A673 (cell line): ENCODE results near the gene LRP2. TPM values are rescaled to one million over a fixed set of nuclear protein-coding genes. Genes with fewer than 3 reads are reported as not detected.
A peak's percentile ranks its signal among the peaks of the same experiment; 100 is the strongest.

Source experiments
- BruUV-seq: library from RNA; stranded (reverse); fragments of 400-500 nt; replicated peaks from 2 replicates; lab custom pipeline; 2021; lab: Mats Ljungman, UMichigan
- CTCF ChIA-PET: fragments of 300-600 bp; sonication (Branson Sonifier 250); formaldehyde crosslinking; loops from one replicate; lab custom pipeline; 2022; ENCODE audit warnings: antibody characterized with exemption; lab: Charles Lee
- POLR2A ChIA-PET: fragments of 300-600 bp; sonication (Branson Sonifier 250); formaldehyde crosslinking; loops from one replicate; lab custom pipeline; 2022; ENCODE audit warnings: antibody characterized with exemption; ENCODE audit not compliant: low non-redundant PET; lab: Charles Lee
- DNase-seq: peaks from one replicate; pipeline ENCODE4 v3.0.0-alpha.2; 2015; ENCODE audit warnings: low spot score
- H3K27ac ChIP-seq: fragments of 200-600 bp; sonication (generic); 2 replicates; pipeline ENCODE4 v1.5.1; 2016; ENCODE audit warnings: mixed run types, low read depth, mild to moderate bottlenecking, mixed read lengths, antibody characterized with exemption, low read length; ENCODE audit not compliant: poor library complexity, severe bottlenecking
- H3K27me3 ChIP-seq: fragments of 200-600 bp; sonication (generic); replicated peaks from 2 replicates; pipeline ENCODE4 v1.6.1; 2017; ENCODE audit warnings: mixed run types, low read depth, mild to moderate bottlenecking, mixed read lengths, antibody characterized with exemption, low read length; ENCODE audit not compliant: insufficient read depth, poor library complexity
- H3K36me3 ChIP-seq: fragments of 200-600 bp; sonication (generic); 2 replicates; pipeline ENCODE4 v1.6.1; 2016; ENCODE audit warnings: mixed run types, mild to moderate bottlenecking, mixed read lengths, antibody characterized with exemption, low read length; ENCODE audit not compliant: insufficient read depth, poor library complexity, severe bottlenecking
- H3K4me1 ChIP-seq: fragments of 200-600 bp; sonication (generic); 2 replicates; pipeline ENCODE4 v1.6.1; 2017; ENCODE audit warnings: mixed run types, mild to moderate bottlenecking, mixed read lengths, antibody characterized with exemption, low read length; ENCODE audit not compliant: insufficient read depth, poor library complexity, severe bottlenecking
- H3K4me3 ChIP-seq: fragments of 200-600 bp; sonication (generic); 2 replicates; pipeline ENCODE4 v1.5.1; 2016; ENCODE audit warnings: low read depth, mixed run types, mild to moderate bottlenecking, mixed read lengths, low read length; ENCODE audit not compliant: poor library complexity, severe bottlenecking
- H3K9me3 ChIP-seq: fragments of 200-600 bp; sonication (generic); 2 replicates; pipeline ENCODE4 v1.6.1; 2016; ENCODE audit warnings: mixed run types, low read depth, mild to moderate bottlenecking, mixed read lengths, antibody characterized with exemption, low read length; ENCODE audit not compliant: poor library complexity, severe bottlenecking
- CTCF ChIP-seq: fragments of 300-800, 200-600 bp; sonication (generic); conservative IDR thresholded peaks from 2 replicates; pipeline ENCODE4 v1.5.1; 2017; ENCODE audit warnings: low read depth, mild to moderate bottlenecking, antibody characterized with exemption, low read length, moderate library complexity, mixed read lengths
- EZH2 ChIP-seq: fragments of 200-600 bp; sonication (generic); IDR thresholded peaks from 2 replicates; pipeline ENCODE4 v1.6.1; 2017; ENCODE audit warnings: borderline replicate concordance, low read depth, mild to moderate bottlenecking, mixed read lengths, antibody characterized with exemption, low read length; ENCODE audit not compliant: poor library complexity, severe bottlenecking
- intact Hi-C: fragments of 100-400 bp; cut with micrococcal nuclease; formaldehyde crosslinking; loops from one replicate; pipeline ENCODE4 v1.10.0; 2022; ENCODE audit not compliant: unreplicated experiment
- total RNA-seq: library from RNA; stranded (reverse); gene quantifications from 2 replicates; pipeline ENCODE4 v1.2.3, GENCODE V29; 2021

LRP2 gene
- total RNA-seq, 1 experiment from 2014 or later: 0.26 TPM

GRCh38 chr2:169105476-169105875, 256.9 kb downstream of the LRP2 start:
- ChIA-PET POLR2A (no interaction called here), CTCF (no interaction called here)
- no peaks in the 10 kb centered on the region for H3K36me3 ChIP-seq
- no peak for DNase-seq
- no peaks in the 10 kb centered on the region for H3K9me3 ChIP-seq
- no TSS peak for BruUV-seq
- peaks cover 3% of the 10 kb centered on the region for H3K27me3 ChIP-seq
- TF ChIP-seq CTCF (no peak), EZH2 (no peak)
- no peak overlapping the region for H3K4me3 ChIP-seq
- H3K4me1 ChIP-seq: no peaks in the 10 kb centered on the region
- no peak overlapping the region for H3K27ac ChIP-seq
- intact Hi-C loops: loop anchor here (5.0 kb wide), 1 partner anchor 37 kb away; no protein-coding TSS in a partner anchor

- intact Hi-C loops: loop anchor here (5.0 kb wide), 1 partner anchor 37 kb away; no protein-coding TSS in a partner anchor
- POLR2A ChIA-PET: no interaction called here
- Histone ChIP-seq H3K36me3 (no peaks in the 10 kb centered on the region), H3K9me3 (no peaks in the 10 kb centered on the region), H3K27me3 (peaks cover 3% of the 10 kb centered on the region), H3K4me3 (no peak overlapping the region), H3K4me1 (no peaks in the 10 kb centered on the region), H3K27ac (no peak overlapping the region)
- CTCF ChIA-PET: no interaction called here
- TF ChIP-seq EZH2: no peak
- TF ChIP-seq CTCF: no peak
- BruUV-seq: no TSS peak
- DNase-seq: no peak
Observed at GRCh38 chr2:169104848-169105247, 257.5 kb downstream of the LRP2 start.

- H3K4me1 ChIP-seq: no peaks in the 10 kb centered on the region
- BruUV-seq: no TSS peak
- H3K9me3 ChIP-seq: no peaks in the 10 kb centered on the region
- no peaks in the 10 kb centered on the region for H3K36me3 ChIP-seq
- intact Hi-C loops: no loop called here
- POLR2A ChIA-PET: no interaction called here
- peak; percentile 67 for DNase-seq
- H3K27ac ChIP-seq: no peak overlapping the region
- H3K27me3 ChIP-seq: no peaks in the 10 kb centered on the region
- CTCF ChIA-PET: no interaction called here
- no peak overlapping the region for H3K4me3 ChIP-seq
- TF ChIP-seq EZH2 (no peak), CTCF (no peak)
Observed at GRCh38 chr2:169095621-169096105, 266.7 kb downstream of the LRP2 start.
